Panc1 (cell line): Measurements from ENCODE around the gene TRAPPC12. TPM values are rescaled to one million over a fixed set of nuclear protein-coding genes. Genes with fewer than 3 reads are reported as not detected.

ENCODE experiments used
- ATAC-seq: fragments of 200-7000 bp; cut with Tn5 transposase; 2 replicates; pipeline ENCODE4 v1.9.1; 2020; ENCODE audit warnings: mild to moderate bottlenecking, moderate library complexity
- BruUV-seq: library from RNA; stranded (reverse); fragments of 400-500 nt; replicated peaks from 2 replicates; lab custom pipeline; 2021; lab: Mats Ljungman, UMichigan
- CTCF ChIA-PET: fragments of 300-600 bp; sonication (Branson Sonifier 250); formaldehyde crosslinking; loops from one replicate; lab custom pipeline; 2022; ENCODE audit warnings: antibody characterized with exemption; lab: Charles Lee
- POLR2A ChIA-PET: fragments of 300-600 bp; sonication (Branson Sonifier 250); formaldehyde crosslinking; loops from one replicate; lab custom pipeline; 2022; ENCODE audit warnings: antibody characterized with exemption; lab: Charles Lee
- DNase-seq: peaks from one replicate; pipeline ENCODE4 v3.0.0-alpha.2; 2010; ENCODE audit warnings: low read depth, low spot score
- H3K27ac ChIP-seq: 2 replicates; pipeline ENCODE4 v1.5.1; 2011; ENCODE audit warnings: mild to moderate bottlenecking, low read length, inconsistent platforms
- H3K27me3 ChIP-seq: fragments of 200-500 bp; sonication (Bioruptor generic); 2 replicates; pipeline ENCODE4 v1.6.0; 2014; ENCODE audit warnings: low read length, inconsistent platforms; ENCODE audit not compliant: control insufficient read depth, insufficient read depth
- H3K36me3 ChIP-seq: fragments of 200-500 bp; sonication (Bioruptor generic); 2 replicates; pipeline ENCODE4 v1.5.1; 2014; ENCODE audit warnings: inconsistent platforms, mild to moderate bottlenecking, low read length, moderate library complexity; ENCODE audit not compliant: control insufficient read depth, insufficient read depth
- H3K4me1 ChIP-seq: 2 replicates; pipeline ENCODE4 v1.5.1; 2011; ENCODE audit warnings: inconsistent platforms, mild to moderate bottlenecking, low read length, moderate library complexity; ENCODE audit not compliant: control insufficient read depth, insufficient read depth
- H3K4me3 ChIP-seq, 2 experiments: 2 replicates each; pipeline ENCODE4 v1.5.1; 2011 to 2012; ENCODE audit warnings: low read depth in 2 of 2, low read length in 2 of 2, mild to moderate bottlenecking in 2 of 2, inconsistent platforms in 1 of 2, moderate library complexity in 1 of 2
- H3K9me3 ChIP-seq: fragments of 200-500 bp; sonication (Bioruptor generic); 2 replicates; pipeline ENCODE4 v1.5.1; 2014; ENCODE audit warnings: low read depth, mild to moderate bottlenecking, inconsistent platforms, low read length, moderate library complexity; ENCODE audit not compliant: control insufficient read depth, insufficient read depth
- POLR2AphosphoS5 ChIP-seq: IDR thresholded peaks from 2 replicates; pipeline ENCODE4 v1.6.1; 2012; ENCODE audit warnings: mild to moderate bottlenecking, low read depth, low read length, moderate library complexity
- SIN3A ChIP-seq: IDR thresholded peaks from 2 replicates; pipeline ENCODE4 v1.6.1; 2012; ENCODE audit warnings: low read depth, mild to moderate bottlenecking, low read length, moderate library complexity, borderline replicate concordance; ENCODE audit not compliant: insufficient read depth
- TCF7L2 ChIP-seq: IDR thresholded peaks from 2 replicates; pipeline ENCODE4 v1.6.1; 2011; ENCODE audit warnings: mild to moderate bottlenecking, low read depth, low read length, inconsistent platforms
- in situ Hi-C: cut with HindIII; loops from 2 replicates; pipeline ENCODE4 v1.10.0; 2016; ENCODE audit warnings: low sequenced_read_pairs, low pct_unique_long_range_greater_than_20kb
- intact Hi-C: fragments of 100-400 bp; cut with micrococcal nuclease; formaldehyde crosslinking; loops from one replicate; pipeline ENCODE4 v1.10.0; 2022; ENCODE audit not compliant: unreplicated experiment
- total RNA-seq: library from RNA; stranded (reverse); gene quantifications from one replicate; pipeline ENCODE4 v1.2.1, GENCODE V29; 2021; ENCODE audit not compliant: unreplicated experiment
- TF ChIP-seq, protein P1 (sequence below): fragments of 450-650 bp; IDR thresholded peaks from 2 replicates; pipeline ENCODE4 v1.5.1; 2017; ENCODE audit warnings: mild to moderate bottlenecking
- TF ChIP-seq, protein P2 (sequence below), 2 experiments: IDR thresholded peaks; 2 replicates each; pipeline ENCODE4 v1.6.1; 2011 to 2012; ENCODE audit warnings: low read depth in 2 of 2, control low read depth in 1 of 2, low read length in 1 of 2, mild to moderate bottlenecking in 1 of 2, moderate library complexity in 1 of 2; ENCODE audit not compliant: insufficient read depth in 1 of 2

Gene TRAPPC12
- total RNA-seq, 1 experiment from 2014 or later: 78.7 TPM

DNA sequence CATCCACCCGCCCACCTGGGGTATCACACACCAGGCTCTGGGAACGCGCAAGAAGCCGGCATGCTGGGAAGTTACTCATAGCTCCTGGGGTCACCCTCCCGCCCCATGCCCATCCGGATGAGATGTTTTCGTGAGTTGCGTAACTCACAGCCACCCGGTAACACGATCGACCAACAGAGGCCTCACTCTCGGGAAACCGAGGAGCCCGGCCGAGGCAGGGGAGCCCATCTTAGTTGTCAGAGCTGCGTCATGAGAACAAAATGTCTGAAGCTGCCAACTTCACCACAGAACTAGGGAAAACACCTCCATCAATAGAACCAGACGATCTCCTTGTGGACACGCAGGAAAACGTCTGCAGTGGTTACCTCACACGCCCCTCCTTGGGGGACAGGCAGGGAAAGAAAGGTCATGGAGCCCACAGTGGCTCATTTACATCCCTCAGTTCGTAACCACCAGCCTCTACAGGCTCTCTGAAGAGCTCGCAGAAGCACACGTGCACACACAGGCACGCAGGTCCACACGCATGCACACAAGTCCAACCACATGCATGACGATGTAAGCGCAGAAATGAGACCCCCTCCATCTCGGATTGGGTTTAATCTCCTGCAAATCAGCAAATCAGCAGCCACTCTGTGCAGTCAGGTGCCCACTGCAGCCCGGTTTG is 113.6 kb downstream of the TRAPPC12 start:
- DNase-seq: no peak
- Histone ChIP-seq H3K27ac (no peak overlapping the region), H3K9me3 (no peaks in the 10 kb centered on the region), H3K4me3 (no peak overlapping the region), H3K4me1 (no peaks in the 10 kb centered on the region), H3K27me3 (no peaks in the 10 kb centered on the region), H3K36me3 (no peaks in the 10 kb centered on the region; the same call in 1 of the 2 replicates)
- in situ Hi-C loops: no loop called here
- CTCF ChIA-PET: no interaction called here
- ATAC-seq: no peak
- POLR2A ChIA-PET: interaction anchor here (0.6 kb wide), 1 partner anchor 1379 kb away, joined by 3 read pairs; no protein-coding TSS in a partner anchor
- TF ChIP-seq, protein P1, sequence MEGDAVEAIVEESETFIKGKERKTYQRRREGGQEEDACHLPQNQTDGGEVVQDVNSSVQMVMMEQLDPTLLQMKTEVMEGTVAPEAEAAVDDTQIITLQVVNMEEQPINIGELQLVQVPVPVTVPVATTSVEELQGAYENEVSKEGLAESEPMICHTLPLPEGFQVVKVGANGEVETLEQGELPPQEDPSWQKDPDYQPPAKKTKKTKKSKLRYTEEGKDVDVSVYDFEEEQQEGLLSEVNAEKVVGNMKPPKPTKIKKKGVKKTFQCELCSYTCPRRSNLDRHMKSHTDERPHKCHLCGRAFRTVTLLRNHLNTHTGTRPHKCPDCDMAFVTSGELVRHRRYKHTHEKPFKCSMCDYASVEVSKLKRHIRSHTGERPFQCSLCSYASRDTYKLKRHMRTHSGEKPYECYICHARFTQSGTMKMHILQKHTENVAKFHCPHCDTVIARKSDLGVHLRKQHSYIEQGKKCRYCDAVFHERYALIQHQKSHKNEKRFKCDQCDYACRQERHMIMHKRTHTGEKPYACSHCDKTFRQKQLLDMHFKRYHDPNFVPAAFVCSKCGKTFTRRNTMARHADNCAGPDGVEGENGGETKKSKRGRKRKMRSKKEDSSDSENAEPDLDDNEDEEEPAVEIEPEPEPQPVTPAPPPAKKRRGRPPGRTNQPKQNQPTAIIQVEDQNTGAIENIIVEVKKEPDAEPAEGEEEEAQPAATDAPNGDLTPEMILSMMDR: no peak
- TF ChIP-seq, protein P2, sequence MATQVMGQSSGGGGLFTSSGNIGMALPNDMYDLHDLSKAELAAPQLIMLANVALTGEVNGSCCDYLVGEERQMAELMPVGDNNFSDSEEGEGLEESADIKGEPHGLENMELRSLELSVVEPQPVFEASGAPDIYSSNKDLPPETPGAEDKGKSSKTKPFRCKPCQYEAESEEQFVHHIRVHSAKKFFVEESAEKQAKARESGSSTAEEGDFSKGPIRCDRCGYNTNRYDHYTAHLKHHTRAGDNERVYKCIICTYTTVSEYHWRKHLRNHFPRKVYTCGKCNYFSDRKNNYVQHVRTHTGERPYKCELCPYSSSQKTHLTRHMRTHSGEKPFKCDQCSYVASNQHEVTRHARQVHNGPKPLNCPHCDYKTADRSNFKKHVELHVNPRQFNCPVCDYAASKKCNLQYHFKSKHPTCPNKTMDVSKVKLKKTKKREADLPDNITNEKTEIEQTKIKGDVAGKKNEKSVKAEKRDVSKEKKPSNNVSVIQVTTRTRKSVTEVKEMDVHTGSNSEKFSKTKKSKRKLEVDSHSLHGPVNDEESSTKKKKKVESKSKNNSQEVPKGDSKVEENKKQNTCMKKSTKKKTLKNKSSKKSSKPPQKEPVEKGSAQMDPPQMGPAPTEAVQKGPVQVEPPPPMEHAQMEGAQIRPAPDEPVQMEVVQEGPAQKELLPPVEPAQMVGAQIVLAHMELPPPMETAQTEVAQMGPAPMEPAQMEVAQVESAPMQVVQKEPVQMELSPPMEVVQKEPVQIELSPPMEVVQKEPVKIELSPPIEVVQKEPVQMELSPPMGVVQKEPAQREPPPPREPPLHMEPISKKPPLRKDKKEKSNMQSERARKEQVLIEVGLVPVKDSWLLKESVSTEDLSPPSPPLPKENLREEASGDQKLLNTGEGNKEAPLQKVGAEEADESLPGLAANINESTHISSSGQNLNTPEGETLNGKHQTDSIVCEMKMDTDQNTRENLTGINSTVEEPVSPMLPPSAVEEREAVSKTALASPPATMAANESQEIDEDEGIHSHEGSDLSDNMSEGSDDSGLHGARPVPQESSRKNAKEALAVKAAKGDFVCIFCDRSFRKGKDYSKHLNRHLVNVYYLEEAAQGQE (IDR thresholded peaks at IDR 0.05; ENCODE audit: insufficient read depth in 1 of 2, low read depth in 2 of 2, low read length in 1 of 2): no peak
- TF ChIP-seq SIN3A: no peak
- TF ChIP-seq POLR2AphosphoS5: no peak
- no peak for TF ChIP-seq TCF7L2
- no TSS peak for BruUV-seq
- intact Hi-C loops: no loop called here

DNA sequence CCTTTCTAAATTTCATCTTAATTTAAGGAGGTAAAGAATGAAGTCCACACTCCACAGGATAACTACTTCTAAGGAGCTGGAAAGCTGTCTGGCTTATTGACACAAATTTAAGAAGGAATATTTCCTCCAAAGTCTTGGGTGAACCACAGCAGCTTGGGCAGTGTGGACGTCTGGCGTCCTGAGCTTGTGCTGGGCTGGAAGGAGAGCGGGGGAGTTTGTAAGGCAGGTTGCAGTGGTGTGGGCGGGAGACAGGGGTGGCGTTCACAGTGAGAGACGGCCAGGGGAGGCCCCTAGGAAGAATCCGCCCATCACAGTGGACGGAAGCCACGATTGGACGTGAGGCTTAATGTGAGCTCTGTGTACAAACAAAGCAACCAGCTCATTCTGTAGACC is 114.1 kb downstream of the TRAPPC12 start:
- no peak overlapping the region for H3K27ac ChIP-seq
- no peak overlapping the region for H3K4me3 ChIP-seq
- in situ Hi-C loops (no loop called here), intact Hi-C loops (no loop called here)
- H3K36me3 ChIP-seq: no peaks in the 10 kb centered on the region; the same call in 1 of the 2 replicates
- POLR2A ChIA-PET: interaction anchor here (0.6 kb wide), 1 partner anchor 1380 kb away, joined by 3 read pairs; no protein-coding TSS in a partner anchor
- CTCF ChIA-PET: no interaction called here
- no peaks in the 10 kb centered on the region for H3K27me3 ChIP-seq
- no TSS peak for BruUV-seq
- DNase-seq (no peak), ATAC-seq (0 out of 2 replicates have a peak, but pooled peaks have one; percentile 45)
- H3K9me3 ChIP-seq: no peaks in the 10 kb centered on the region
- H3K4me1 ChIP-seq: no peaks in the 10 kb centered on the region
- no peak for TF ChIP-seq POLR2AphosphoS5
- TF ChIP-seq SIN3A: no peak
- TF ChIP-seq, protein P1: no peak
- TF ChIP-seq, protein P2 (IDR thresholded peaks at IDR 0.05; ENCODE audit: insufficient read depth in 1 of 2, low read depth in 2 of 2, low read length in 1 of 2): no peak
- no peak for TF ChIP-seq TCF7L2
